Stimulated activated CD4-positive, alpha-beta T cell treated with anti-CD3 and anti-CD28 coated beads, Interleukin-1b, Interleukin-23, amount 100 ng/mL, for 4 hours (primary cell): ENCODE results near the gene KCNC4.

Experiments
- DNase-seq, 2 donors: peaks; one replicate each; pipeline ENCODE4 v3.0.0-alpha.2; 2020; ENCODE audit warnings: low read depth in 2 of 2

Gene KCNC4

GRCh38 chr1:110211496-110212168 lies 1.5 kb downstream of the KCNC4 start:
- peak in 1 of 2 donors; percentile 25 for DNase-seq

GRCh38 chr1:110212169-110213142 lies 2.3 kb downstream of the KCNC4 start:
- DNase-seq = no peak

- no peak for DNase-seq
These were observed 3.0 kb downstream of the KCNC4 start for GRCh38 chr1:110213143-110213540.

GRCh38 chr1:110214454-110215404 lies 4.6 kb downstream of the KCNC4 start:
- DNase-seq = no peak

- DNase-seq = no peak
These were observed 5.8 kb downstream of the KCNC4 start for GRCh38 chr1:110215621-110216515.

- DNase-seq = no peak
These were observed 6.8 kb downstream of the KCNC4 start for GRCh38 chr1:110216844-110217444.

- no peak for DNase-seq
These were observed 8.0 kb downstream of the KCNC4 start for GRCh38 chr1:110218137-110218536.

GRCh38 chr1:110218739-110219138 lies 8.6 kb downstream of the KCNC4 start:
- no peak for DNase-seq

GRCh38 chr1:110220324-110220723 lies 10.2 kb downstream of the KCNC4 start:
- no peak for DNase-seq

GRCh38 chr1:110221119-110221518 lies 11.0 kb downstream of the KCNC4 start:
- no peak for DNase-seq

GRCh38 chr1:110223127-110223526 lies 13.0 kb downstream of the KCNC4 start:
- no peak for DNase-seq

GRCh38 chr1:110223581-110223980 lies 13.5 kb downstream of the KCNC4 start:
- no peak for DNase-seq

- DNase-seq = no peak
These were observed 14.3 kb downstream of the KCNC4 start for GRCh38 chr1:110224240-110224995.

GRCh38 chr1:110225212-110225611 lies 15.1 kb downstream of the KCNC4 start:
- no peak for DNase-seq

GRCh38 chr1:110225756-110226404 lies 15.8 kb downstream of the KCNC4 start:
- no peak for DNase-seq

GRCh38 chr1:110227774-110228173 lies 17.7 kb downstream of the KCNC4 start:
- DNase-seq = no peak

GRCh38 chr1:110228381-110228780 lies 18.3 kb downstream of the KCNC4 start:
- DNase-seq = no peak

- DNase-seq = no peak
These were observed 18.8 kb downstream of the KCNC4 start for GRCh38 chr1:110228869-110229268.
